ENCODE results near the gene EPG5.
"Not testable (repeated sequence)": the region's sequence is repeated elsewhere in the genome, so short reads cannot be mapped to it uniquely, and the experiment has no call there.

The EPG5 gene

GRCh38 chr18:45863469-45863868, 103.7 kb downstream of the EPG5 start:
- DNase-seq, result no peak

- no peak for DNase-seq
Observed at GRCh38 chr18:45861926-45862325, 105.2 kb downstream of the EPG5 start.

- DNase-seq, result no peak
Observed at GRCh38 chr18:45860971-45861370, 106.2 kb downstream of the EPG5 start.

GRCh38 chr18:45860492-45860891, 106.6 kb downstream of the EPG5 start:
- DNase-seq, result no peak

- no peak for DNase-seq
Observed at GRCh38 chr18:45859334-45859733, 107.8 kb downstream of the EPG5 start.

GRCh38 chr18:45856531-45856930, 110.6 kb downstream of the EPG5 start:
- DNase-seq, result no peak

GRCh38 chr18:45854036-45854586, 113.0 kb downstream of the EPG5 start:
- DNase-seq, result no peak

GRCh38 chr18:45852631-45853030, 114.5 kb downstream of the EPG5 start:
- no peak for DNase-seq

- DNase-seq, result no peak
Observed at GRCh38 chr18:45851161-45851925, 115.8 kb downstream of the EPG5 start.

GRCh38 chr18:45850021-45850420, 117.1 kb downstream of the EPG5 start:
- no peak for DNase-seq

- DNase-seq, result no peak
Observed at GRCh38 chr18:45849529-45849928, 117.6 kb downstream of the EPG5 start.

GRCh38 chr18:45848643-45849042, 118.5 kb downstream of the EPG5 start:
- not testable (repeated sequence) for DNase-seq

- no peak for DNase-seq
Observed at GRCh38 chr18:45847119-45847518, 120.0 kb downstream of the EPG5 start.

GRCh38 chr18:45845410-45845809, 121.7 kb downstream of the EPG5 start:
- DNase-seq, result no peak

GRCh38 chr18:45844938-45845337, 122.2 kb downstream of the EPG5 start:
- DNase-seq, result no peak

- no peak for DNase-seq
Observed at GRCh38 chr18:45843019-45843418, 124.1 kb downstream of the EPG5 start.

- no peak for DNase-seq
Observed at GRCh38 chr18:45841765-45842442, 125.2 kb downstream of the EPG5 start.

GRCh38 chr18:45841060-45841764, 125.9 kb downstream of the EPG5 start:
- DNase-seq, result no peak

- DNase-seq, result peak; percentile 43
Observed at GRCh38 chr18:45839414-45840395, 127.4 kb downstream of the EPG5 start.

GRCh38 chr18:45838302-45839070, 128.6 kb downstream of the EPG5 start:
- no peak for DNase-seq

- DNase-seq, result peak; percentile 46
Observed at GRCh38 chr18:45837283-45838070, 129.7 kb downstream of the EPG5 start.

All from CD4-positive, alpha-beta T cell treated with Interleukin-12 subunit alpha and Interleukin-12 subunit beta, for 1 hour (primary cell).